B cell (primary cell): Measurements from ENCODE around the gene ARHGAP15. TPM values are rescaled to one million over a fixed set of nuclear protein-coding genes. Genes with fewer than 3 reads are reported as not detected.

Source experiments
- ATAC-seq: fragments of 200-7000 bp; cut with Tn5 transposase; one replicate; pipeline ENCODE4 v1.10.0; 2021; ENCODE audit warnings: low read depth, mild to moderate bottlenecking, moderate number of reproducible peaks, moderate library complexity
- CTCF ChIA-PET: fragments of 350-600 bp; sonication (Branson Sonifier 250); formaldehyde crosslinking; loops from one replicate; lab custom pipeline; 2021; ENCODE audit warnings: antibody characterized with exemption, inconsistent platforms; lab: Charles Lee
- POLR2A ChIA-PET: fragments of 350-600 bp; sonication (Branson Sonifier 250); formaldehyde crosslinking; loops from one replicate; lab custom pipeline; 2021; ENCODE audit warnings: antibody characterized with exemption; lab: Charles Lee
- DNase-seq: peaks from one replicate; pipeline ENCODE4 v3.0.0; 2013
- H2AFZ ChIP-seq: 2 replicates; pipeline ENCODE4 v1.6.1; 2012; ENCODE audit warnings: mild to moderate bottlenecking, low read depth, low read length; ENCODE audit not compliant: insufficient read depth, poor library complexity, severe bottlenecking
- H3K27ac ChIP-seq, 2 donors: 1 replicate in 1 of 2; 2 replicates in 1 of 2; pipeline ENCODE4 v1.5.1; 2012 to 2013; ENCODE audit warnings: low read length in 2 of 2, mild to moderate bottlenecking in 2 of 2, moderate library complexity in 1 of 2
- H3K27me3 ChIP-seq, 4 experiments: fragments of 200-600 bp in 1 of 4; sonication (generic) in 1 of 4; replicated peaks in 1 of 4; 1 replicate in 2 of 4; 2 replicates in 2 of 4; pipeline versions ENCODE4 v1.6.1 to v1.7.0; 2013 to 2016; ENCODE audit warnings: low read length in 3 of 4, mild to moderate bottlenecking in 2 of 4, mixed read lengths in 1 of 4, moderate library complexity in 1 of 4; ENCODE audit not compliant: insufficient read depth in 4 of 4, control insufficient read depth in 3 of 4; ENCODE audit errors: control extremely low read depth in 1 of 4
- H3K36me3 ChIP-seq, 2 experiments: replicated peaks in 1 of 2; 1 replicate in 1 of 2; 2 replicates in 1 of 2; pipeline versions ENCODE4 v1.6.1 to v1.7.1; 2013; ENCODE audit warnings: low read length in 1 of 2; ENCODE audit not compliant: insufficient read depth in 2 of 2, control insufficient read depth in 1 of 2; ENCODE audit errors: control extremely low read depth in 1 of 2, extremely low read depth in 1 of 2
- H3K4me1 ChIP-seq, 2 donors: fragments of 200-600 bp in 1 of 2; sonication (generic) in 1 of 2; 1 replicate in 1 of 2; 2 replicates in 1 of 2; pipeline versions ENCODE4 v1.5.1 to v1.6.1; 2013 to 2017; ENCODE audit warnings: low read length in 2 of 2; ENCODE audit not compliant: control insufficient read depth in 2 of 2, insufficient read depth in 2 of 2
- H3K4me2 ChIP-seq: replicated peaks from 2 replicates; pipeline ENCODE3; 2012; ENCODE audit warnings: mild to moderate bottlenecking, low read depth, low read length; ENCODE audit not compliant: poor library complexity, severe bottlenecking
- H3K4me3 ChIP-seq, 5 experiments: fragments of 200-600 bp in 1 of 5; sonication (generic) in 1 of 5; 1 replicate in 3 of 5; 2 replicates in 2 of 5; pipeline versions ENCODE4 v1.5.1 to v1.7.0; 2011 to 2016; ENCODE audit warnings: low read length in 4 of 5, mild to moderate bottlenecking in 4 of 5, low read depth in 2 of 5, control low read depth in 1 of 5, moderate library complexity in 1 of 5; ENCODE audit not compliant: insufficient read depth in 1 of 5; ENCODE audit errors: control extremely low read depth in 1 of 5, extremely low read depth in 1 of 5
- H3K79me2 ChIP-seq: fragments of 200-600 bp; sonication (generic); one replicate; pipeline ENCODE4 v1.6.0; 2016; ENCODE audit warnings: low read length; ENCODE audit not compliant: control insufficient read depth, insufficient read depth
- H3K9ac ChIP-seq: fragments of 200-600 bp; sonication (generic); 2 replicates; pipeline ENCODE4 v1.6.1; 2017; ENCODE audit warnings: mild to moderate bottlenecking, low read length, moderate library complexity
- H3K9me3 ChIP-seq, 3 donors: one replicate each; pipeline versions ENCODE4 v1.6.1 to v1.7.1; 2013; ENCODE audit warnings: low read length in 2 of 3; ENCODE audit not compliant: control insufficient read depth in 2 of 3, insufficient read depth in 1 of 3; ENCODE audit errors: control extremely low read depth in 1 of 3
- H4K20me1 ChIP-seq: 2 replicates; pipeline ENCODE4 v1.6.0; 2012; ENCODE audit warnings: mild to moderate bottlenecking, low read length; ENCODE audit not compliant: insufficient read depth, control insufficient read depth, poor library complexity, severe bottlenecking
- H3K27ac Mint-ChIP-seq: one replicate; pipeline ENCODE4 v1.8.0; 2021; ENCODE audit warnings: mixed read lengths
- H3K27me3 Mint-ChIP-seq: one replicate; pipeline ENCODE4 v1.8.0; 2021; ENCODE audit warnings: mixed read lengths
- H3K4me1 Mint-ChIP-seq: one replicate; pipeline ENCODE4 v1.8.0; 2021; ENCODE audit warnings: mixed read lengths
- H3K4me3 Mint-ChIP-seq: one replicate; pipeline ENCODE4 v1.8.0; 2021; ENCODE audit warnings: mixed read lengths
- H3K9me3 Mint-ChIP-seq: one replicate; pipeline ENCODE4 v1.8.0; 2022; ENCODE audit warnings: mixed read lengths; ENCODE audit not compliant: insufficient read depth
- EZH2 ChIP-seq: IDR thresholded peaks from 2 replicates; pipeline ENCODE4 v1.6.1; 2012; ENCODE audit warnings: borderline replicate concordance, low read depth, mild to moderate bottlenecking, moderate library complexity, low read length; ENCODE audit not compliant: insufficient read depth, poor library complexity, severe bottlenecking
- WGBS: methylation state at CpG from one replicate; pipeline ENCODE4 v1.1.5; 2013; ENCODE audit warnings: missing lambda C conversion rate; ENCODE audit not compliant: insufficient coverage; 5-methylcytosine and 5-hydroxymethylcytosine counted together
- intact Hi-C: fragments of 100-400 bp; cut with micrococcal nuclease; formaldehyde crosslinking; loops from one replicate; pipeline ENCODE4 v1.10.0; 2022
- polyA plus RNA-seq: library from polyadenylated mRNA; depleted of rRNA; stranded (reverse); fragments of >200 nt; gene quantifications from 2 replicates; pipeline ENCODE4 v1.2.3, GENCODE V29; 2012
- total RNA-seq, 2 donors: library from RNA; stranded (reverse); fragments of 120-200 nt in 1 of 2; gene quantifications; 1 replicate in 1 of 2; 2 replicates in 1 of 2; pipeline versions ENCODE4 v1.2.3 to v1.2.4, GENCODE V29; 2013 to 2022
- TF ChIP-seq, protein P1 (sequence below): fragments of 200-600 bp; IDR thresholded peaks from one replicate; pipeline ENCODE4 v1.8.0; 2022; ENCODE audit warnings: antibody characterized with exemption, mild to moderate bottlenecking

Gene ARHGAP15
- total and polyA plus RNA-seq, 2 donors (not counting 1 experiment from before 2014, with no cell fraction given), result 58.6 to 187 TPM

- H3K27me3 Mint-ChIP-seq, result no peaks in the 10 kb centered on the region
These were observed 155.0 kb downstream of the ARHGAP15 start for GRCh38 chr2:143284087-143284675.

GRCh38 chr2:143289025-143289424 is 159.8 kb downstream of the ARHGAP15 start:
- Histone ChIP-seq H3K79me2 (peaks cover 51% of the 10 kb centered on the region), H3K4me2 (no peak overlapping the region), H3K9me3 (no peaks in the 10 kb centered on the region), H3K4me3 (no peak overlapping the region), H3K9ac (no peak overlapping the region), H2AFZ (no peak overlapping the region), H3K4me1 (no peaks in the 10 kb centered on the region), H4K20me1 (peaks cover 24% of the 10 kb centered on the region), H3K27me3 (no peaks in the 10 kb centered on the region), H3K36me3 (peaks cover 4 to 16% of the 10 kb centered on the region in 2 experiments), H3K27ac (no peak overlapping the region)
- Mint-ChIP-seq H3K9me3 (no peaks in the 10 kb centered on the region), H3K4me3 (no peak overlapping the region), H3K27ac (no peak overlapping the region), H3K4me1 (peaks cover 16% of the 10 kb centered on the region), H3K27me3 (no peaks in the 10 kb centered on the region)
- ChIA-PET CTCF (interaction anchor here (0.6 to 2.5 kb wide), 5 partner anchors 8 to 165 kb away, joined by 3 to 12 read pairs (median 3); no protein-coding TSS in a partner anchor), POLR2A (no interaction called here)
- no peak for TF ChIP-seq EZH2
- TF ChIP-seq, protein P1, sequence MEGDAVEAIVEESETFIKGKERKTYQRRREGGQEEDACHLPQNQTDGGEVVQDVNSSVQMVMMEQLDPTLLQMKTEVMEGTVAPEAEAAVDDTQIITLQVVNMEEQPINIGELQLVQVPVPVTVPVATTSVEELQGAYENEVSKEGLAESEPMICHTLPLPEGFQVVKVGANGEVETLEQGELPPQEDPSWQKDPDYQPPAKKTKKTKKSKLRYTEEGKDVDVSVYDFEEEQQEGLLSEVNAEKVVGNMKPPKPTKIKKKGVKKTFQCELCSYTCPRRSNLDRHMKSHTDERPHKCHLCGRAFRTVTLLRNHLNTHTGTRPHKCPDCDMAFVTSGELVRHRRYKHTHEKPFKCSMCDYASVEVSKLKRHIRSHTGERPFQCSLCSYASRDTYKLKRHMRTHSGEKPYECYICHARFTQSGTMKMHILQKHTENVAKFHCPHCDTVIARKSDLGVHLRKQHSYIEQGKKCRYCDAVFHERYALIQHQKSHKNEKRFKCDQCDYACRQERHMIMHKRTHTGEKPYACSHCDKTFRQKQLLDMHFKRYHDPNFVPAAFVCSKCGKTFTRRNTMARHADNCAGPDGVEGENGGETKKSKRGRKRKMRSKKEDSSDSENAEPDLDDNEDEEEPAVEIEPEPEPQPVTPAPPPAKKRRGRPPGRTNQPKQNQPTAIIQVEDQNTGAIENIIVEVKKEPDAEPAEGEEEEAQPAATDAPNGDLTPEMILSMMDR, result no peak
- intact Hi-C loops, result no loop called here
- DNase-seq (no peak), ATAC-seq (no peak)

More at GRCh38 chr2:143284087-143284675, 155.0 kb downstream of the ARHGAP15 start:
- ATAC-seq (peak; percentile 80), DNase-seq (peak; percentile 62)
- Histone ChIP-seq H3K9me3 (no peaks in the 10 kb centered on the region), H3K4me2 (no peak overlapping the region), H3K79me2 (peaks cover 36% of the 10 kb centered on the region), H3K4me1 (no peaks in the 10 kb centered on the region), H2AFZ (no peak overlapping the region), H3K4me3 (no peak overlapping the region), H3K36me3 (peaks cover 2 to 14% of the 10 kb centered on the region in 2 experiments), H3K27me3 (no peaks in the 10 kb centered on the region), H3K27ac (no peak overlapping the region), H4K20me1 (peaks cover 26% of the 10 kb centered on the region), H3K9ac (no peak overlapping the region)
- H3K9me3 Mint-ChIP-seq, result no peaks in the 10 kb centered on the region
- POLR2A ChIA-PET, result no interaction called here
- intact Hi-C loops, result loop anchor here (1.0 to 2.0 kb wide), 4 partner anchors 21 to 250 kb away; no protein-coding TSS in a partner anchor
- H3K4me3 Mint-ChIP-seq, result no peak overlapping the region
- 50% methylated on average over 2 of the region's 7 CpGs for WGBS
- CTCF ChIA-PET, result interaction anchor here (0.5 to 1.9 kb wide), 41 partner anchors 8 to 1137 kb away, joined by 3 to 16 read pairs (median 4); no protein-coding TSS in a partner anchor
- no peak for TF ChIP-seq EZH2
- TF ChIP-seq, protein P1, result peak; percentile 93
- no peak overlapping the region for H3K27ac Mint-ChIP-seq
- peaks cover 16% of the 10 kb centered on the region for H3K4me1 Mint-ChIP-seq
